Fibroblast of villous mesenchyme (primary cell): Measurements from ENCODE around the gene PIP4P1. TPM values are rescaled to one million over a fixed set of nuclear protein-coding genes. Genes with fewer than 3 reads are reported as not detected.
A peak's percentile ranks its signal among the peaks of the same experiment; 100 is the strongest.
"Not testable (repeated sequence)": the region's sequence is repeated elsewhere in the genome, so short reads cannot be mapped to it uniquely, and the experiment has no call there.

Experiments used
- DNase-seq: peaks from one replicate; pipeline ENCODE4 v3.0.0-alpha.2; 2010; ENCODE audit warnings: low read depth
- H3K4me3 ChIP-seq: 2 replicates; pipeline ENCODE4 v1.5.1; 2011; ENCODE audit warnings: low read depth, mild to moderate bottlenecking, low read length
- total RNA-seq: library from RNA; depleted of rRNA; stranded (reverse); fragments of >200 nt; gene quantifications from 2 replicates; pipeline ENCODE4 v1.2.3, GENCODE V29; 2012
- TF ChIP-seq, protein P1 (sequence below): IDR thresholded peaks from 2 replicates; pipeline ENCODE4 v1.5.1; 2012; ENCODE audit warnings: low read depth, mild to moderate bottlenecking, low read length; ENCODE audit not compliant: insufficient read depth

PIP4P1 gene
- total RNA-seq, 1 donor = 20.7 TPM

GRCh38 chr14:20454516-20455354 lies 6.5 kb downstream of the PIP4P1 start, which contains the start of the genes APEX1 and OSGEP:
APEX1 (plus strand) TSS chr14:20455226; CDS start chr14:20455646, 420 bp downstream.
OSGEP (minus strand) TSS chr14:20454812; CDS start chr14:20454683, 129 bp downstream.
- DNase-seq = peak; percentile 98
- TF ChIP-seq, protein P1, sequence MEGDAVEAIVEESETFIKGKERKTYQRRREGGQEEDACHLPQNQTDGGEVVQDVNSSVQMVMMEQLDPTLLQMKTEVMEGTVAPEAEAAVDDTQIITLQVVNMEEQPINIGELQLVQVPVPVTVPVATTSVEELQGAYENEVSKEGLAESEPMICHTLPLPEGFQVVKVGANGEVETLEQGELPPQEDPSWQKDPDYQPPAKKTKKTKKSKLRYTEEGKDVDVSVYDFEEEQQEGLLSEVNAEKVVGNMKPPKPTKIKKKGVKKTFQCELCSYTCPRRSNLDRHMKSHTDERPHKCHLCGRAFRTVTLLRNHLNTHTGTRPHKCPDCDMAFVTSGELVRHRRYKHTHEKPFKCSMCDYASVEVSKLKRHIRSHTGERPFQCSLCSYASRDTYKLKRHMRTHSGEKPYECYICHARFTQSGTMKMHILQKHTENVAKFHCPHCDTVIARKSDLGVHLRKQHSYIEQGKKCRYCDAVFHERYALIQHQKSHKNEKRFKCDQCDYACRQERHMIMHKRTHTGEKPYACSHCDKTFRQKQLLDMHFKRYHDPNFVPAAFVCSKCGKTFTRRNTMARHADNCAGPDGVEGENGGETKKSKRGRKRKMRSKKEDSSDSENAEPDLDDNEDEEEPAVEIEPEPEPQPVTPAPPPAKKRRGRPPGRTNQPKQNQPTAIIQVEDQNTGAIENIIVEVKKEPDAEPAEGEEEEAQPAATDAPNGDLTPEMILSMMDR = no peak
- H3K4me3 ChIP-seq = peak within 1 kb of the TSS; percentile 92

- not testable (repeated sequence) for DNase-seq, H3K4me3 ChIP-seq
Measured at GRCh38 chr14:20452831-20453230, 8.4 kb downstream of the PIP4P1 start.

DNA sequence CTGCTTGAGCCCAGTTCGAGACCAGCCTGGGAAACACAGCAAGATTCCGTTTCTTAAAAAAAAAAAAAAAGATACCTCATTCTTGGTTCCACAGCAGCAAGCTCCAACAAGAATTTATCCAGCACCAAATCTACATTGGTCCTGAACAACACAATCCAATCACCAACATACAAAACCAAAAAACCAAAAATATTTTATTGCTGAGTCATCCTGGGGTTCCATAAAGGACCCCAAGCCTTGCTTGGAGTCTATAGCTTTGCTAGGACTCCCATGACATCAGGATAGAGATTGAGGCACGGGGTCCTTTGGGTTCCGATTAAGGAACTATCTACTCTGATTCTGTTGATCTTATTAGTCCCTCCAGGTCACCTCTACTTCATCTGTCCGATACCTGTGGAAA lies 14.3 kb downstream of the PIP4P1 start:
- no peak overlapping the region for H3K4me3 ChIP-seq
- TF ChIP-seq, protein P1 = no peak
- no peak for DNase-seq

DNA sequence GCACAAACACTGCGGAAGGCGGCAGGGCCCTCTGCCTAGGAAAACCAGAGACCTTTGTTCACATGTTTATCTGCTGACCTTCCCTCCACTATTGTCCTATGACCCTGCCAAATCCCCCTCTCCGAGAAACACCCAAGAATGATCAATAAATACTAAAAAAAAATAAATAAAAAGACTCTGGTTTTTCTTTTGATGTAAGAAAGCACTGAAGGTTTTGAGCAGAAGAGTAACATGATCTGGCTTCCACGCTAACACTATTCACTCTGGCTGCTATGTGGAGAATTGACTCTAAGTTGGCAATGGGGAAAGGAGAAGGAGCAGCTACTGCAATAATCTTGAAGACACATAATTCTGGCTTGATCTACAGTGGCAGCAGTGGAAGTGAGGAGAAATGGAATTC lies 17.6 kb downstream of the PIP4P1 start:
- H3K4me3 ChIP-seq, DNase-seq: not testable (repeated sequence)

GRCh38 chr14:20441461-20441860 lies 19.8 kb downstream of the PIP4P1 start:
- no peak overlapping the region for H3K4me3 ChIP-seq
- DNase-seq = no peak
- TF ChIP-seq, protein P1 = no peak

- no peak overlapping the region for H3K4me3 ChIP-seq
- TF ChIP-seq, protein P1 = no peak
- no peak for DNase-seq
Measured at GRCh38 chr14:20440882-20441281, 20.4 kb downstream of the PIP4P1 start.

DNA sequence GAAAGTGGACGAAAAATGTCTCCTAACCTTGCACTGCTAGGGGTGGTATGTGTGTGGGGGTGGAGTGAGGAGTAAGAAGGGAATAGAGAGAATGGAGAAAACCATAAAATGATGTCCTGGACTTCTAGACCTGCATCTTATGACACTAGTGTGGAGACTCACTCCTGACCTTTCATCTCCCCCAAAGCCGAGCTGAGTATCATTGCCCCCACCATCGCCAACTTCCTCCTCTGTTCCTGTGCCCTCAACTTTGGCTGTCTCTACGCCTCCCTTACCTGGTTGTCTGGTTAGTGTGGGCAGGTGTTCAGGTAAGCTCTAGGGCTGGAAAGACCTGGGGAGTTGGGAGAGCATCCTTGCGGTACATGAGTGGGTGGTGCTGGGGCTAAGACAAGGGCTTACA lies 20.8 kb downstream of the PIP4P1 start:
- DNase-seq = no peak
- TF ChIP-seq, protein P1 = no peak
- no peak overlapping the region for H3K4me3 ChIP-seq

DNA sequence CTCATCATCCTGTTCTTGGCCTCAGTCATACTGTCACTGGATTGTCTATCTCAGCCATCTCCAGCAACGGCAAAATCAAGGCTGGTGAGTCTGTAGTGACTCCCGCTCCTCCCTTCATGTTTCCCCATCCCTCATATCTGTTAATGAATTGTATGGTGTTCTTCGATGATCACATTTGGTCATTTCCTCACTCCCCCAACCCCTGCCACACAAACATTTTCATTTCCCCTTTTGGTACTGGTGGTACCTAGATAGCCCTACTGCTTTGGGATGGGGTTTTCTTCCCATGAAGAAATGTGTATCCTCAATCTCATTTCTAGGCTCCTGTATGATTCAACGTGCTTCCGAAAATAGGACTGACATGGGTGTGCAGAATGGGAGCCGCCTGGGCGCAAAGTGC lies 22.6 kb downstream of the PIP4P1 start:
- DNase-seq = no peak
- H3K4me3 ChIP-seq = no peak overlapping the region
- TF ChIP-seq, protein P1 = no peak
